WTC11 (cell line): Measurements from ENCODE around the gene CTSA. TPM values are rescaled to one million over a fixed set of nuclear protein-coding genes. Genes with fewer than 3 reads are reported as not detected.

ENCODE experiments used
- ATAC-seq: fragments of 200-7000 bp; cut with Tn5 transposase; 2 replicates; pipeline ENCODE4 v1.10.0; 2021; ENCODE audit warnings: mild to moderate bottlenecking, moderate library complexity
- CTCF ChIA-PET: fragments of 300-600 bp; sonication (Branson Sonifier 250); formaldehyde crosslinking; loops from one replicate; lab custom pipeline; 2021; ENCODE audit warnings: antibody characterized with exemption; lab: Charles Lee
- POLR2A ChIA-PET: fragments of 350-600 bp; sonication (Branson Sonifier 250); formaldehyde crosslinking; loops from one replicate; lab custom pipeline; 2021; ENCODE audit warnings: antibody characterized with exemption; lab: Charles Lee
- DNase-seq: peaks from one replicate; pipeline ENCODE4 v3.0.0; 2021; ENCODE audit warnings: low spot score
- H3K27ac Mint-ChIP-seq: 2 replicates; pipeline ENCODE4 v1.8.0; 2021; ENCODE audit warnings: mixed read lengths
- H3K27me3 Mint-ChIP-seq: 2 replicates; pipeline ENCODE4 v1.8.0; 2021; ENCODE audit warnings: low read depth, mild to moderate bottlenecking, moderate library complexity, mixed read lengths
- H3K36me3 Mint-ChIP-seq: 2 replicates; pipeline ENCODE4 v1.8.0; 2021; ENCODE audit warnings: mixed read lengths
- H3K4me1 Mint-ChIP-seq: 2 replicates; pipeline ENCODE4 v1.8.0; 2022; ENCODE audit warnings: mixed read lengths
- H3K4me3 Mint-ChIP-seq: 2 replicates; pipeline ENCODE4 v1.8.0; 2021; ENCODE audit warnings: mild to moderate bottlenecking, moderate library complexity, mixed read lengths
- H3K9me3 Mint-ChIP-seq: 2 replicates; pipeline ENCODE4 v1.8.0; 2021; ENCODE audit warnings: mixed read lengths
- CREM ChIP-seq: sonication (generic); formaldehyde crosslinking; IDR thresholded peaks from 2 replicates; pipeline ENCODE4 v1.8.1; 2022; ENCODE audit warnings: mild to moderate bottlenecking, missing genetic modification reagents, moderate library complexity
- IRF2 ChIP-seq: sonication (generic); formaldehyde crosslinking; IDR thresholded peaks from 2 replicates; pipeline ENCODE4 v1.8.0; 2022; ENCODE audit warnings: low read depth, missing genetic modification reagents, borderline replicate concordance
- JAZF1 ChIP-seq: fragments of 250-450 bp; sonication (Bioruptor Pico); IDR thresholded peaks from 2 replicates; pipeline ENCODE4 v1.9.0; 2021; ENCODE audit warnings: moderate library complexity, mild to moderate bottlenecking, inconsistent platforms
- MAX ChIP-seq: sonication (generic); formaldehyde crosslinking; IDR thresholded peaks from 2 replicates; pipeline ENCODE4 v1.8.0; 2022; ENCODE audit warnings: mild to moderate bottlenecking, missing genetic modification reagents
- NR1H2 ChIP-seq: sonication (generic); formaldehyde crosslinking; IDR thresholded peaks from 2 replicates; pipeline ENCODE4 v1.9.0; 2021; ENCODE audit warnings: mild to moderate bottlenecking, moderate library complexity, missing genetic modification reagents
- NR2C2 ChIP-seq: sonication (generic); formaldehyde crosslinking; IDR thresholded peaks from 2 replicates; pipeline ENCODE4 v1.8.0; 2022; ENCODE audit warnings: mild to moderate bottlenecking, missing genetic modification reagents
- TEAD1 ChIP-seq: sonication (generic); formaldehyde crosslinking; IDR thresholded peaks from 2 replicates; pipeline ENCODE4 v1.8.0; 2022; ENCODE audit warnings: mild to moderate bottlenecking, missing genetic modification reagents
- USF2 ChIP-seq: sonication (generic); formaldehyde crosslinking; IDR thresholded peaks from 2 replicates; pipeline ENCODE4 v1.8.1; 2023; ENCODE audit warnings: mild to moderate bottlenecking, missing genetic modification reagents, moderate library complexity
- ZNF121 ChIP-seq: sonication (generic); formaldehyde crosslinking; IDR thresholded peaks from 2 replicates; pipeline ENCODE4 v1.8.0; 2023; ENCODE audit warnings: missing genetic modification reagents
- ZNF263 ChIP-seq: sonication (generic); formaldehyde crosslinking; IDR thresholded peaks from 2 replicates; pipeline ENCODE4 v1.8.1; 2022; ENCODE audit warnings: low read depth, mild to moderate bottlenecking, moderate library complexity, missing genetic modification reagents
- ZNF281 ChIP-seq: sonication (generic); formaldehyde crosslinking; IDR thresholded peaks from 2 replicates; pipeline ENCODE4 v1.8.0; 2023; ENCODE audit warnings: mild to moderate bottlenecking, missing genetic modification reagents
- ZNF416 ChIP-seq: fragments of 250-450 bp; sonication (Bioruptor Pico); IDR thresholded peaks from 2 replicates; pipeline ENCODE4 v1.9.0; 2021; ENCODE audit warnings: mild to moderate bottlenecking, inconsistent platforms
- ZNF512 ChIP-seq: sonication (generic); formaldehyde crosslinking; IDR thresholded peaks from 2 replicates; pipeline ENCODE4 v1.8.1; 2022; ENCODE audit warnings: missing genetic modification reagents, borderline replicate concordance
- ZSCAN18 ChIP-seq: fragments of 250-450 bp; sonication (Bioruptor Pico); IDR thresholded peaks from 2 replicates; pipeline ENCODE4 v2.1.2; 2022; ENCODE audit warnings: mild to moderate bottlenecking, moderate library complexity
- total RNA-seq: library from RNA; stranded (reverse); gene quantifications from 3 replicates; pipeline ENCODE4 v1.2.3, GENCODE V29; 2021
- TF ChIP-seq, protein P1 (sequence below): fragments of 250-450 bp; sonication (Bioruptor Pico); conservative IDR thresholded peaks from 2 replicates; pipeline ENCODE4 v1.9.0; 2021; ENCODE audit warnings: mild to moderate bottlenecking
- TF ChIP-seq, protein P2 (sequence below): sonication (generic); formaldehyde crosslinking; IDR thresholded peaks from 2 replicates; pipeline ENCODE4 v1.8.0; 2023; ENCODE audit warnings: missing genetic modification reagents
- TF ChIP-seq, protein P3 (sequence below): sonication (generic); formaldehyde crosslinking; IDR thresholded peaks from 2 replicates; pipeline ENCODE4 v1.8.0; 2023; ENCODE audit warnings: missing genetic modification reagents, mild to moderate bottlenecking, borderline replicate concordance

Gene CTSA
- total RNA-seq, 1 experiment from 2014 or later, result 48.3 TPM

DNA sequence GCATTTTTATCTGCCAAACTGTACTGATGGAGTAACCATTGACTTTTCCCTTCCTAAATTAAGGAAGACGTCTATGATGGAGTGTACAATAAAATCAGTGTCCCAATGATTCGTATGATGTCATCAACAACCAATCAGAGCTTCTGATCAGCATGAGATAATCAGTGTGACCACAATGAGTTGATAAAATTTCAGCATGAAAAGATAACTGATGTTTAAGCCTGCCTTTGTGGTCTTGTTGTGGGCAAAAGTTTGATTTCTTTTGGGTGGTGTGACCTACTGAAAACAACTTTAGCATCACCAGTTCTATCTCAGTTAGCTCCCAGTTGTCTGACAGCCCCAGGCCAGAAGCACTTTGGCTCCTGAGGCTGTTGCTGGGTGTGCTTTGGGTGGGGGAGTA is 46.6 kb downstream of the CTSA start:
- no peak for TF ChIP-seq ZSCAN18 (CRISPR knock-in tag)
- TF ChIP-seq ZNF263 (CRISPR knock-in tag), result no peak
- no peak for TF ChIP-seq CREM
- no peak for TF ChIP-seq NR1H2 (CRISPR knock-in tag)
- TF ChIP-seq, protein P1, sequence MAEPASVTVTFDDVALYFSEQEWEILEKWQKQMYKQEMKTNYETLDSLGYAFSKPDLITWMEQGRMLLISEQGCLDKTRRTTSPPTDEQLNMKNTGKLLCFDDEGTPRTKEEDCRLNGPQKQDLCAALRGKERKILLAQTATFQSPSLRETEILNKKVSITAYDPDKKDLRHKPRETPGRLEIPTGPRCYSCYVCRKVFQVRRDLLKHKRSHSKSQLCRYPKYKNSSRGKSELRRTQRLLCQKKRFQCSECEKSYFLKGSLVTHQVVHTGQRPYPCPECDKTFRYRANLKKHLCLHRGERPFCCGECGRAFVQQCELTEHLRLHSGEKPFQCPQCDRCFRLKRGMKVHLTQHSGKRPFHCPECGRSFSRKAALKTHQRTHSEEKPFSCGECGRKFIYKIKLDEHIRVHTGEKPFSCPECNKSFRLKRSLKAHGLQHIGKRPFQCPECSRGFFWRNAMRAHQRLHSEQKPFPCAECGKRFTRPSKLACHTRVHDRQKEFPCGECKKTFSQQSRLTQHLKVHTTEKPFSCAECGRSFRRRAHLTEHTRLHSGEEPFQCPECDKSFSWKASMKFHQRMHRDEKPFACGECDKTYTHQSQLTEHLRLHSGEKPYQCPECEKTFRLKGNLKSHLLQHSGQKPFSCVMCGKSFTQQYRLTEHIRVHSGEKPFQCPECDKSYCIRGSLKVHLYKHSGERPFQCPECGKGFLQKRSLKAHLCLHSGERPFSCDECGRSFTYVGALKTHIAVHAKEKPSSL (CRISPR knock-in tag), result no peak
- TF ChIP-seq, all 79 proteins: peak for 0
- Mint-ChIP-seq H3K36me3 (peaks cover 29% of the 10 kb centered on the region), H3K27me3 (no peaks in the 10 kb centered on the region), H3K27ac (peak overlapping the region; percentile 95), H3K9me3 (no peaks in the 10 kb centered on the region), H3K4me1 (peaks cover 35% of the 10 kb centered on the region), H3K4me3 (no peak overlapping the region)
- POLR2A ChIA-PET, result interaction anchor here (0.6 to 1.0 kb wide), 2 partner anchors 14 to 27 kb away, joined by 3 read pairs; no protein-coding TSS in a partner anchor
- DNase-seq (no peak), ATAC-seq (no peak)
- CTCF ChIA-PET, result interaction anchor here (1.5 to 5.0 kb wide), 3 partner anchors 32 to 75 kb away, joined by 3 to 48 read pairs (median 21); no protein-coding TSS in a partner anchor

GRCh38 chr20:45938727-45939438 is 47.7 kb downstream of the CTSA start:
- Mint-ChIP-seq H3K27me3 (no peaks in the 10 kb centered on the region), H3K9me3 (no peaks in the 10 kb centered on the region), H3K27ac (peak overlapping the region; percentile 89), H3K4me3 (peak overlapping the region; percentile 34; the same call in 1 of the 2 replicates), H3K36me3 (peaks cover 41% of the 10 kb centered on the region), H3K4me1 (peaks cover 27% of the 10 kb centered on the region)
- POLR2A ChIA-PET, result interaction anchor here (0.6 to 1.0 kb wide), 3 partner anchors 13 to 28 kb away, joined by 3 read pairs; partner anchors contain the start of gene PLTP
- DNase-seq (peak; percentile 54), ATAC-seq (peak; percentile 29)
- CTCF ChIA-PET, result interaction anchor here (0.8 to 5.0 kb wide), 5 partner anchors 19 to 74 kb away, joined by 3 to 48 read pairs (median 11); partner anchors contain the start of gene PLTP
- TF ChIP-seq ZNF121 (no peak), ZNF416 (CRISPR knock-in tag) (no peak), NR2C2 (no peak), IRF2 (CRISPR knock-in tag) (no peak), TEAD1 (CRISPR knock-in tag) (no peak), JAZF1 (no peak), USF2 (CRISPR knock-in tag) (no peak), ZNF281 (CRISPR knock-in tag) (0 out of 2 replicates have a peak, but pooled peaks have one; percentile 33), ZNF512 (CRISPR knock-in tag) (no peak), MAX (CRISPR knock-in tag) (no peak)
- TF ChIP-seq, protein P2, sequence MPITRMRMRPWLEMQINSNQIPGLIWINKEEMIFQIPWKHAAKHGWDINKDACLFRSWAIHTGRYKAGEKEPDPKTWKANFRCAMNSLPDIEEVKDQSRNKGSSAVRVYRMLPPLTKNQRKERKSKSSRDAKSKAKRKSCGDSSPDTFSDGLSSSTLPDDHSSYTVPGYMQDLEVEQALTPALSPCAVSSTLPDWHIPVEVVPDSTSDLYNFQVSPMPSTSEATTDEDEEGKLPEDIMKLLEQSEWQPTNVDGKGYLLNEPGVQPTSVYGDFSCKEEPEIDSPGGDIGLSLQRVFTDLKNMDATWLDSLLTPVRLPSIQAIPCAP (CRISPR knock-in tag), result 0 out of 2 replicates have a peak, but pooled peaks have one; percentile 24
- TF ChIP-seq, protein P3, sequence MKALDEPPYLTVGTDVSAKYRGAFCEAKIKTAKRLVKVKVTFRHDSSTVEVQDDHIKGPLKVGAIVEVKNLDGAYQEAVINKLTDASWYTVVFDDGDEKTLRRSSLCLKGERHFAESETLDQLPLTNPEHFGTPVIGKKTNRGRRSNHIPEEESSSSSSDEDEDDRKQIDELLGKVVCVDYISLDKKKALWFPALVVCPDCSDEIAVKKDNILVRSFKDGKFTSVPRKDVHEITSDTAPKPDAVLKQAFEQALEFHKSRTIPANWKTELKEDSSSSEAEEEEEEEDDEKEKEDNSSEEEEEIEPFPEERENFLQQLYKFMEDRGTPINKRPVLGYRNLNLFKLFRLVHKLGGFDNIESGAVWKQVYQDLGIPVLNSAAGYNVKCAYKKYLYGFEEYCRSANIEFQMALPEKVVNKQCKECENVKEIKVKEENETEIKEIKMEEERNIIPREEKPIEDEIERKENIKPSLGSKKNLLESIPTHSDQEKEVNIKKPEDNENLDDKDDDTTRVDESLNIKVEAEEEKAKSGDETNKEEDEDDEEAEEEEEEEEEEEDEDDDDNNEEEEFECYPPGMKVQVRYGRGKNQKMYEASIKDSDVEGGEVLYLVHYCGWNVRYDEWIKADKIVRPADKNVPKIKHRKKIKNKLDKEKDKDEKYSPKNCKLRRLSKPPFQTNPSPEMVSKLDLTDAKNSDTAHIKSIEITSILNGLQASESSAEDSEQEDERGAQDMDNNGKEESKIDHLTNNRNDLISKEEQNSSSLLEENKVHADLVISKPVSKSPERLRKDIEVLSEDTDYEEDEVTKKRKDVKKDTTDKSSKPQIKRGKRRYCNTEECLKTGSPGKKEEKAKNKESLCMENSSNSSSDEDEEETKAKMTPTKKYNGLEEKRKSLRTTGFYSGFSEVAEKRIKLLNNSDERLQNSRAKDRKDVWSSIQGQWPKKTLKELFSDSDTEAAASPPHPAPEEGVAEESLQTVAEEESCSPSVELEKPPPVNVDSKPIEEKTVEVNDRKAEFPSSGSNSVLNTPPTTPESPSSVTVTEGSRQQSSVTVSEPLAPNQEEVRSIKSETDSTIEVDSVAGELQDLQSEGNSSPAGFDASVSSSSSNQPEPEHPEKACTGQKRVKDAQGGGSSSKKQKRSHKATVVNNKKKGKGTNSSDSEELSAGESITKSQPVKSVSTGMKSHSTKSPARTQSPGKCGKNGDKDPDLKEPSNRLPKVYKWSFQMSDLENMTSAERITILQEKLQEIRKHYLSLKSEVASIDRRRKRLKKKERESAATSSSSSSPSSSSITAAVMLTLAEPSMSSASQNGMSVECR (CRISPR knock-in tag), result no peak
